Globus pallidus (tissue), 1 donor: ENCODE results near the gene PGLYRP2.

ENCODE experiments used
- DNase-seq: peaks from one replicate; pipeline ENCODE4 v3.0.0-alpha.2; 2015; ENCODE audit warnings: low spot score

Gene PGLYRP2

GRCh38 chr19:15424692-15425272 lies 54.5 kb downstream of the PGLYRP2 start:
- DNase-seq = no peak

- no peak for DNase-seq
Observed at GRCh38 chr19:15424121-15424520, 55.2 kb downstream of the PGLYRP2 start.

- DNase-seq = no peak
Observed at GRCh38 chr19:15423130-15423529, 56.2 kb downstream of the PGLYRP2 start.

- DNase-seq = no peak
Observed at GRCh38 chr19:15422296-15423075, 56.8 kb downstream of the PGLYRP2 start.

GRCh38 chr19:15421721-15422260 lies 57.5 kb downstream of the PGLYRP2 start:
- peak; percentile 91 for DNase-seq

- DNase-seq = no peak
Observed at GRCh38 chr19:15421136-15421695, 58.1 kb downstream of the PGLYRP2 start.

GRCh38 chr19:15419413-15420025 lies 59.8 kb downstream of the PGLYRP2 start:
- DNase-seq = no peak
